ENCODE results near the gene PROP1. TPM values are rescaled to one million over a fixed set of nuclear protein-coding genes. Genes with fewer than 3 reads are reported as not detected.
A peak's percentile ranks its signal among the peaks of the same experiment; 100 is the strongest.

PROP1 gene
- total and polyA plus RNA-seq, 8 donors: not detected

DNA sequence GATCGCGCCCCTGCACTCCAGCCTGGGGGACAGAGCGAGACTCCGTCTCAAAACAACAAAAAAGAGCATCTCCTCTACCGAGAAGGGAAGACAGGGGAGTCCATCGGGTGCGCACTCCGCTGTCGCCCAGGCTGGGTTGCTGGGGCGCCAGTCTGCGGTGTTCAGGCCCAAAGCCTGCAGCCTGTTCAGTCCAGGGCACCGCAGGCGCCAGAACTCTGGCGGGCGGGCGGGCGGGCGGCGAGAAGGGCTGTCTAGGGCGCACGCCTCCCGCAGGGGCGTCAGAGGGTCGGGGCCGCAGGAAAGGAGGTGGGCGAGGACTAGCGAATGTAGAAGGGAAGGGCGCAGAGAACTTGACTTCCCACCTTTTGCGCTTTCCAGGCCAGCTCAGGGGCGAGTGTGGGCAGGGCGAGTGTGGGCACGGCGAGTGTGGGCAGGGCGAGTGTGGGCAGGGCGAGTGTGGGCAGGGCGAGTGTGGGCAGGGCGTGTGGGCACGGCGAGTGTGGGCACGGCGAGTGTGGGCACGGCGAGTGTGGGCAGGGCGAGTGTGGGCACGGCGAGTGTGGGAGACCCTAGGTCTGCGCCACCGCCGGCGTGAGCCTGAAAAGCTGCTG, 10.5 kb downstream of the PROP1 start:
- no peak for DNase-seq
- 17 to 33% (median 21%) methylated on average over 18 to 50 of the region's 50 CpGs for WGBS, 5 donors
- intact Hi-C loops (cut with DNase I; ENCODE audit: low total_unique reads): no loop called here
- TF ChIP-seq, protein P1, sequence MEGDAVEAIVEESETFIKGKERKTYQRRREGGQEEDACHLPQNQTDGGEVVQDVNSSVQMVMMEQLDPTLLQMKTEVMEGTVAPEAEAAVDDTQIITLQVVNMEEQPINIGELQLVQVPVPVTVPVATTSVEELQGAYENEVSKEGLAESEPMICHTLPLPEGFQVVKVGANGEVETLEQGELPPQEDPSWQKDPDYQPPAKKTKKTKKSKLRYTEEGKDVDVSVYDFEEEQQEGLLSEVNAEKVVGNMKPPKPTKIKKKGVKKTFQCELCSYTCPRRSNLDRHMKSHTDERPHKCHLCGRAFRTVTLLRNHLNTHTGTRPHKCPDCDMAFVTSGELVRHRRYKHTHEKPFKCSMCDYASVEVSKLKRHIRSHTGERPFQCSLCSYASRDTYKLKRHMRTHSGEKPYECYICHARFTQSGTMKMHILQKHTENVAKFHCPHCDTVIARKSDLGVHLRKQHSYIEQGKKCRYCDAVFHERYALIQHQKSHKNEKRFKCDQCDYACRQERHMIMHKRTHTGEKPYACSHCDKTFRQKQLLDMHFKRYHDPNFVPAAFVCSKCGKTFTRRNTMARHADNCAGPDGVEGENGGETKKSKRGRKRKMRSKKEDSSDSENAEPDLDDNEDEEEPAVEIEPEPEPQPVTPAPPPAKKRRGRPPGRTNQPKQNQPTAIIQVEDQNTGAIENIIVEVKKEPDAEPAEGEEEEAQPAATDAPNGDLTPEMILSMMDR (IDR thresholded peaks at IDR 0.05): no peak
- no peak for TF ChIP-seq POLR2AphosphoS5 (IDR thresholded peaks at IDR 0.05)
- TF ChIP-seq POLR2A (IDR thresholded peaks at IDR 0.05): no peak
- TF ChIP-seq EP300 (IDR thresholded peaks at IDR 0.05): no peak
- peaks cover 0 to 24% (median 7%) of the 10 kb centered on the region in 4 donors for H3K4me1 ChIP-seq
- H3K36me3 ChIP-seq: no peaks in the 10 kb centered on the region
- H3K27ac ChIP-seq: no peak overlapping the region
- peaks cover 14 to 78% (median 41%) of the 10 kb centered on the region in 3 donors for H3K27me3 ChIP-seq
- H3K9me3 ChIP-seq: no peaks in the 10 kb centered on the region
- H3K4me3 ChIP-seq: no peak overlapping the region

DNA sequence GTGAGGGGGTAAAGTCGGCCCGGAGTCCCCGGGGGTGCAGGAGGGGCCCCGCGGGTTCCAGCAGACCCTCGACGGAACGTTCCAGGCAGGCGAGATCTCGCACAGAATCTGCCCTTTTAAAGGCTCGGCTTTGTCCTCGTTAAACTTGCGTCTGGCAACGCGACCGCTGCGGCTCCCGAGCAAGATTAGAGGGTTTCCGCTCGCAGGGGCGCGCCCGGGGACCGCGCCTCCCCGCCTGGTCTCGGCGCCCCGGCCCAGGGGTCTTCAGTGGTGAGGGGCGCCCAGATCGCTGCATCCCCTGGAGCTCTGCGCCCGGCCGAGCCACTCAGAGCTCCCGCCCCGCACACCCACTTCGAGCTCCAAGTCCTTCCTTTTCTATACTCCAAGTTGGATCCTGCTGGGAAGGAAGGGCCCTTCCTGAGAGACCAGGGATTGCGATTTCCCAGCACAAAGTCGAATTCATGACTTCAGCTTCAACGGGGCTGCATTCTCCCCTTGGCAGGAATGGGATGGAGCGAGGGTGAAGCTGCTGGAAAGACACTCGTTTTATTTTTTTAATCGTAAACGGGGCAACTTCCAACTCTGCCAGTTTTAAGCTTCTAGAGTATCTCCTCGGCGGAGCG, 11.3 kb downstream of the PROP1 start:
- TF ChIP-seq EP300 (IDR thresholded peaks at IDR 0.05) (no peak), POLR2A (IDR thresholded peaks at IDR 0.05) (no peak), POLR2AphosphoS5 (IDR thresholded peaks at IDR 0.05) (no peak)
- TF ChIP-seq, protein P1 (IDR thresholded peaks at IDR 0.05): no peak
- Histone ChIP-seq H3K36me3 (no peaks in the 10 kb centered on the region), H3K27me3 (peaks cover 14 to 78% (median 41%) of the 10 kb centered on the region in 3 donors), H3K27ac (no peak overlapping the region), H3K4me1 (peaks cover 0 to 24% (median 7%) of the 10 kb centered on the region in 4 donors), H3K4me3 (no peak overlapping the region), H3K9me3 (no peaks in the 10 kb centered on the region)
- intact Hi-C loops (cut with DNase I; ENCODE audit: low total_unique reads): no loop called here
- 5 to 8% (median 7%) methylated on average over 10 to 47 of the region's 47 CpGs for WGBS, 5 donors
- DNase-seq: peak in 1 of 2 donors; percentile 17

DNA sequence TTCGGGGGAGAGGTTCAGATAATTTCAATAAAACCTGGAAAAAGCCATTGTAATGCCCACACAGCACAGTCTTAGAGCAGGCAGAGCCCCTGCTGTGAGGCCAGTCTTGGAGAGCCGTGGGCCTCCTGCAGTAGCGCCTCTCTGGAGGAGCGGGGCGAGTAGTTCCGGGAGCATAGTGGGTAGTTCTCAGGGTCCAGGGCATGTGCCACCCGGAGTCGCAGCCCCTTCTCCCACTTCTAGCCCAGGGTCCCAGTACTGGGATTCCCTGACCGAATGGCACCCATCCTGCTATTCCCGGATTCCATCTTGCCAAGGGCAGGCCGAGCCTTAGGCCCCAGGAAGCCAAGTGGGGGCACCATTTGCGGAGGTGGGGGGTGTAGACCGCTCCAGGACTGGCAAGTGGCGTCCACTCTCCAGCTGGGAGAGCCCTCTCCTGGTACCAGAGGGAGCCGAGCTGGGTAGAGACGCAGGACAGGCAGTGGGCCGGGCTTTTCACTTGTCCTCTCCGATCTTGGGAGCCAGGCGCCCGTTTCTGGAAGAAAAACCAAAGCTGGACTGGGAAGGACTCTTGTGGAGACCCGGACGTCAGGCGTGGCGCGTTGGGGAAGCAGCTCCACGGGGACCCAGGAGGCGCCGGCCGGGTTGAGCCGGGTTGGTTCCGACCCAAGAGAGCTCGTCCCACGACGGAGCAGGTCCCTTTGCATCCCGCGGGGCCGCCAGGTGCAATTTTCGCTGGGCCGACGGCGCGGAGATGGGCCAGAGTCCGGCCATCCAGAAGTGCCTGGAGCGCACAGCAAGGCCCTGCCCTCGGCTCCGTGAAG, 12.1 kb downstream of the PROP1 start:
- Histone ChIP-seq H3K27me3 (peaks cover 14 to 78% (median 41%) of the 10 kb centered on the region in 3 donors), H3K4me3 (no peak overlapping the region), H3K36me3 (no peaks in the 10 kb centered on the region), H3K9me3 (no peaks in the 10 kb centered on the region), H3K4me1 (peaks cover 0 to 24% (median 7%) of the 10 kb centered on the region in 4 donors), H3K27ac (no peak overlapping the region)
- 19 to 26% (median 22%) methylated on average over 22 to 46 of the region's 46 CpGs for WGBS, 5 donors
- TF ChIP-seq, protein P1 (IDR thresholded peaks at IDR 0.05): no peak
- TF ChIP-seq EP300 (IDR thresholded peaks at IDR 0.05): no peak
- TF ChIP-seq POLR2A (IDR thresholded peaks at IDR 0.05): no peak
- no peak for TF ChIP-seq POLR2AphosphoS5 (IDR thresholded peaks at IDR 0.05)
- intact Hi-C loops (cut with DNase I; ENCODE audit: low total_unique reads): no loop called here
- no peak for DNase-seq

DNA sequence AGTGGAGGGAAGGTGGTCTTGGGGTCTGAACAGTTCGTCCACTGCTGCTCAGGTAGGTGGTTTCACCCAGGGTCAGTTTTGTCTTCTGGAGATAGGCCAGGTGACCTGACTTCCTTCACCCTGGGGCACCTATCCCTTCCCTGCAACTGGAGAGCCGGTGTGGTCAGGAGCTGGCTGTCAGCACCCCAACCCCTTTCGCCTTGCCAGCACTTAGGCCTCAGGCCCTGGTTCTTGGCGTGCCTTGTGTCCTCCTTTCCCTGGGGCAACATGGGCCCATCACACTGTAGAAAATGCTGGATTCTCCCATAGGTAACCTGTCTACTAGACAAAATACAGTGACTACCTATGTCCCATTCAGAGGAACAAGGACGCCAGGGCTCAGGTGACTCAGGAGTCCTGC, 13.1 kb downstream of the PROP1 start:
- H3K9me3 ChIP-seq: no peaks in the 10 kb centered on the region
- intact Hi-C loops (cut with DNase I; ENCODE audit: low total_unique reads): no loop called here
- 72 to 83% (median 80%) methylated on average over 5 of the region's 5 CpGs for WGBS, 5 donors
- no peaks in the 10 kb centered on the region for H3K36me3 ChIP-seq
- H3K27ac ChIP-seq: no peak overlapping the region
- no peak for DNase-seq
- no peak overlapping the region for H3K4me3 ChIP-seq
- TF ChIP-seq, protein P1 (IDR thresholded peaks at IDR 0.05): no peak
- TF ChIP-seq POLR2AphosphoS5 (IDR thresholded peaks at IDR 0.05): no peak
- peaks cover 0 to 24% (median 7%) of the 10 kb centered on the region in 4 donors for H3K4me1 ChIP-seq
- H3K27me3 ChIP-seq: peaks cover 14 to 77% (median 41%) of the 10 kb centered on the region in 3 donors
